Gastroesophageal sphincter (tissue), 4 donors: ENCODE data around the gene RRN3. TPM values are rescaled to one million over a fixed set of nuclear protein-coding genes. Genes with fewer than 3 reads are reported as not detected.

Source experiments
- ATAC-seq: fragments of 150-250 bp; one replicate; pipeline ENCODE4 v1.9.1; 2016; ENCODE audit warnings: mild to moderate bottlenecking, moderate library complexity
- H3K27ac ChIP-seq, 4 donors: fragments of 200-600 bp; sonication (generic) in 3 of 4; 1 replicate in 3 of 4; 2 replicates in 1 of 4; pipeline ENCODE4 v1.5.1; 2016 to 2019
- H3K27me3 ChIP-seq: fragments of 200-600 bp; sonication (generic); one replicate; pipeline ENCODE4 v1.5.1; 2019
- H3K36me3 ChIP-seq, 2 donors: fragments of 200-600 bp; sonication (generic); one replicate each; pipeline ENCODE4 v1.5.1; 2019; ENCODE audit warnings: control low read depth in 1 of 2
- H3K4me1 ChIP-seq, 3 donors: fragments of 200-600 bp; sonication (generic); 1 replicate in 2 of 3; 2 replicates in 1 of 3; pipeline ENCODE4 v1.5.1; 2016 to 2019; ENCODE audit warnings: control low read depth in 2 of 3
- H3K4me3 ChIP-seq, 2 donors: fragments of 200-600 bp; sonication (generic); one replicate each; pipeline ENCODE4 v1.5.1; 2019; ENCODE audit warnings: mild to moderate bottlenecking in 1 of 2, moderate library complexity in 1 of 2
- H3K9me3 ChIP-seq, 3 donors: fragments of 200-600 bp; sonication (generic); one replicate each; pipeline ENCODE4 v1.5.1; 2017 to 2019; ENCODE audit warnings: control low read depth in 2 of 3
- EP300 ChIP-seq: sonication (generic); formaldehyde crosslinking; IDR thresholded peaks from one replicate; pipeline ENCODE4 v1.6.1; 2017; ENCODE audit warnings: antibody characterized with exemption, mild to moderate bottlenecking
- POLR2A ChIP-seq, 2 donors: fragments of 450-650 bp; IDR thresholded peaks; one replicate each; pipeline ENCODE4 v1.6.1; 2017; ENCODE audit warnings: antibody characterized with exemption in 2 of 2, mild to moderate bottlenecking in 2 of 2, moderate library complexity in 1 of 2
- POLR2AphosphoS5 ChIP-seq: sonication (generic); formaldehyde crosslinking; IDR thresholded peaks from one replicate; pipeline ENCODE4 v1.6.1; 2017; ENCODE audit warnings: antibody characterized with exemption
- WGBS, 2 donors: methylation state at CpG; one replicate each; pipeline ENCODE4 v1.1.5; 2018; ENCODE audit warnings: low coverage in 1 of 2; 5-methylcytosine and 5-hydroxymethylcytosine counted together
- total RNA-seq, 4 donors: library from RNA; depleted of rRNA; stranded (reverse); fragments of >200 nt; gene quantifications; one replicate each; pipeline ENCODE4 v1.1.0, GENCODE V29; 2016
- TF ChIP-seq, protein P1 (sequence below), 4 experiments: fragments of 200-600 bp in 2 of 4; fragments of 450-650 bp in 2 of 4; sonication (generic) in 1 of 4; IDR thresholded peaks; one replicate each; pipeline ENCODE4 v1.5.1; 2017 to 2019; ENCODE audit warnings: antibody characterized with exemption in 4 of 4, mild to moderate bottlenecking in 2 of 4, moderate library complexity in 2 of 4

The RRN3 gene
- total RNA-seq, 4 donors from 2014 or later: 27.9 to 42.3 (median 31.1) TPM

DNA sequence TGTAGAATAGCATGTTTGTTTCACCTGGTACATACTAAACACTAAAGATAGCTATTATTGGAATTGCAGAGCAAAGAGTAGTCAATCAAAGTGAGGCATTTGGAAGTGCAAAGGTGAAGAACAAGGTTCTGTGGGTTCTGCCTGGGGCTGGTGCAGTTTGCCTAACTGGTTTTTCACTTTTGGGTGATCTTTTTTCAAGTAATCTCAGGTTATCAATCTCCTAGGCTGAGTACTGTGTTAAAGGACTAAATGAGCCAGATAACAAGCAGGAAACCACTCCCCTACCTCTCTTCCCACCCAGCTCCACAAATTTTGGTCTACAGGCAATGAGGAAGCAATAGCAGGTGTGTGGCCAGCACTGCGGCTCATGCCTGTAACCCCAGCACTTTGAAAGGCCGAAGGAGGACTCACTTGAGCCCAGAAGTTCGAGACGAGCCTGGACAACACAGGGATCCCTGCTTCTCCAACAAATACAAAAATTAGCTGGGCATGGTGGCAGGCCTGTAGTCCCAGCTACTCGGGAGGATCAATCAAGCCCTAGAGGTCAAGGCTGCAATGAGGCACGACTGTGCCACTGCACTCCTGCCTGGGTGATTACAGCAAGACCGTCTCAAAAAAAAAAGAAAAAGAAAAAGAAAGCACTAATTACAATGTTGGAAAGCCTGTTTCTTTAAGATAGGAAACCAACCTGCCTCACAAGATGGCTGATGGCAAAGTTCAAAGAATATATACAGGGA is 36.2 kb downstream of the RRN3 start:
- H3K36me3 ChIP-seq: peaks cover 6 to 46% of the 10 kb centered on the region in 2 donors
- TF ChIP-seq POLR2AphosphoS5 (no peak), POLR2A (IDR thresholded peaks at IDR 0.05) (no peak), EP300 (no peak)
- TF ChIP-seq, protein P1, sequence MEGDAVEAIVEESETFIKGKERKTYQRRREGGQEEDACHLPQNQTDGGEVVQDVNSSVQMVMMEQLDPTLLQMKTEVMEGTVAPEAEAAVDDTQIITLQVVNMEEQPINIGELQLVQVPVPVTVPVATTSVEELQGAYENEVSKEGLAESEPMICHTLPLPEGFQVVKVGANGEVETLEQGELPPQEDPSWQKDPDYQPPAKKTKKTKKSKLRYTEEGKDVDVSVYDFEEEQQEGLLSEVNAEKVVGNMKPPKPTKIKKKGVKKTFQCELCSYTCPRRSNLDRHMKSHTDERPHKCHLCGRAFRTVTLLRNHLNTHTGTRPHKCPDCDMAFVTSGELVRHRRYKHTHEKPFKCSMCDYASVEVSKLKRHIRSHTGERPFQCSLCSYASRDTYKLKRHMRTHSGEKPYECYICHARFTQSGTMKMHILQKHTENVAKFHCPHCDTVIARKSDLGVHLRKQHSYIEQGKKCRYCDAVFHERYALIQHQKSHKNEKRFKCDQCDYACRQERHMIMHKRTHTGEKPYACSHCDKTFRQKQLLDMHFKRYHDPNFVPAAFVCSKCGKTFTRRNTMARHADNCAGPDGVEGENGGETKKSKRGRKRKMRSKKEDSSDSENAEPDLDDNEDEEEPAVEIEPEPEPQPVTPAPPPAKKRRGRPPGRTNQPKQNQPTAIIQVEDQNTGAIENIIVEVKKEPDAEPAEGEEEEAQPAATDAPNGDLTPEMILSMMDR (IDR thresholded peaks at IDR 0.05): no peak
- no peak overlapping the region for H3K4me3 ChIP-seq
- H3K4me1 ChIP-seq: peaks cover 0 to 33% (median 7%) of the 10 kb centered on the region in 3 donors
- no peak overlapping the region for H3K27ac ChIP-seq
- WGBS, 2 donors: 67 to 82% methylated on average over 2 to 5 of the region's 7 CpGs
- ATAC-seq: no peak
- no peaks in the 10 kb centered on the region for H3K27me3 ChIP-seq
- no peaks in the 10 kb centered on the region for H3K9me3 ChIP-seq

DNA sequence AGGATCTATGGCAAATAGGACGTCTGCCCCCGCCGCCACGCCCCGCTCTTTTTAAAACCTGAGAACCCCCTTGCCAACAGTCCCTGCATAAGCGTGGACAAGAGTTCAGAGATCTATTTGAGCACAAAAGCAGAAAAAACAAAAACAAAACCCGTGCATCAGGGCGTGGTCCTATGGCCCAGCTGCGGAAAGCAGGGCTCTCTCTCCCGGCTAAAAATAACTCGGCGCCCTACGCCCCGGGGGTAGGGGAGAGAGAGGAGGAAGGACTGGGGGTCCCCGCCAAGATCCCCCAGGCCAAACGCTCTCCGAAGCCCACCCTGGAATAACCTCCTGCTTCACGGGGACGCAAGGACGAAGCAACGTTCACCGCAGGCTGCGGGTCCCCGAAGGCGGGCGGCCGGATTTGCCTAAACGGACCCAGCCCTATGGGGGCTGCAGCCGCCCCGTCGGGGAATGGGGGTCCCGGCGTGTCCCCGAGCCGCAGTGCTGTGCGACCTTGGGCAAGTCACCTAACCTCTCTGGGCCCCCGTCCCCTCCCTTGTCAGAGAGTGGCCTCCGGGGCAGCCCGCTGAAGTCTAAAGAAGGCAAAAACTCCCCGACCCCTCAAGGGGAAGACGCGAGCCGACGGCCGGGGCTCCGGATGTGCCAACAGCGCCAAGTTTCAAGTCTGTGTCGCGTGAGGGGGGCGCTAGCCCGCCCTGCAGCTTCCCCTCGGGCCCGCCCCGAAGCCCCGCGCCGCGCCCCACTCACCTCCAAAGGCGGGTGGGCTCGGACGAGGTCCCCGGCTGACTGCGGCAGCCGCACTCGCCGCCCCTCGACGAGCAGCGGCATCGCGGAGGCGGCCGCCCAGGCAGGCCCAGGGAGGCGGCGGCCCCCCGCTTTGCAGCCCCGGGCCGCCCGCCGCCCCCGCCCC is 38.7 kb downstream of the RRN3 start:
- WGBS, 2 donors: 5 to 10% methylated on average over 8 to 12 of the region's 81 CpGs
- Histone ChIP-seq H3K27ac (peak overlapping the region; percentile 32 to 92 (median 86)), H3K27me3 (no peaks in the 10 kb centered on the region)

DNA sequence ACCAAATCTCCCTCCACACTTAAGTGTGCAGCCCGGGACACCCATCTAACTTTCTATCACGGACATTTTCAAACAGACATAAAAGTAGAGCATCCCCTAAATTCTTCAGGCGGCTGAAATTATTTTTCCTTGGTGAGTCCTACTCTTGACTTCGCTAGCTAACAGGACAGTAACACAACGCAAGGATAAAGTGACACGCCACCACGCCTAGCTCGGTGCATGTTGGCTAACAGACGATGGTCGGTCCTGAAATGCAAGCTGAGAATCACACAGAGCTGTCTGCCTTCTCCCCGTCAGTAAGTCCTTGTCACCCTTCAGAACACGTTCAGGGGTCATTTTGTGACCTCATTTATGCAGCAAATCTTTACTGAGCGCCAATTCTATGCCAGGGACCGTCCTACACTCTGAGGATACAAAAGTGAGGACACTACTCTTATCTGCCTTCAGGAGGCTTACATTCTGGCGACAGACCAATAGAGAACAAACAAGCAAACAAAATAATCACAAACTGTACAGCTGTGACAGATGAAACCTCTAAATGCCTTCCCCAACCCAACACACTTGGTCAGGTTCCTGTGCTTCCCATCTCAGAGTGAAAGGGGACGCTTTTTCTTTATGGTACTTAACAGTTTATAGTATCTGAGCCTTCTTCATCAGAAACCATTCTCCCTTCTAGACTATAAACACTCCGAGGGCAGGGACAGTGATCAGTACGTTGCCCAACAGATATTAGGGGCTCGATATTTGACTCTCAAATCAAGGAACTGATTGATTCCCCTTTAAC is 39.5 kb downstream of the RRN3 start:
- no peaks in the 10 kb centered on the region for H3K27me3 ChIP-seq
- 70 to 74% methylated on average over 6 to 18 of the region's 19 CpGs for WGBS, 2 donors
- H3K27ac ChIP-seq: peak overlapping the region in 3 of 4 donors; percentile 86 to 92 (median 87)
- peak overlapping the region; percentile 83 to 90 for H3K4me3 ChIP-seq
- no peak for TF ChIP-seq POLR2AphosphoS5
- TF ChIP-seq EP300: no peak
- TF ChIP-seq, protein P1 (IDR thresholded peaks at IDR 0.05): no peak
- no peak for TF ChIP-seq POLR2A (IDR thresholded peaks at IDR 0.05)
- H3K4me1 ChIP-seq: peaks cover 0 to 37% (median 7%) of the 10 kb centered on the region in 3 donors
- peaks cover 0 to 13% of the 10 kb centered on the region in 2 donors for H3K36me3 ChIP-seq
- no peak for ATAC-seq
- no peaks in the 10 kb centered on the region for H3K9me3 ChIP-seq

More for the DNA sequence above, 38.7 kb downstream of the RRN3 start:
- Histone ChIP-seq H3K36me3 (peaks cover 0 to 22% of the 10 kb centered on the region in 2 donors), H3K9me3 (no peaks in the 10 kb centered on the region), H3K4me1 (peaks cover 0 to 35% (median 7%) of the 10 kb centered on the region in 3 donors), H3K4me3 (peak overlapping the region; percentile 83 to 90)
- peak; percentile 62 for ATAC-seq
- no peak for TF ChIP-seq POLR2AphosphoS5
- TF ChIP-seq, protein P1 (IDR thresholded peaks at IDR 0.05): no peak
- TF ChIP-seq POLR2A (IDR thresholded peaks at IDR 0.05): peak; percentile 50

DNA sequence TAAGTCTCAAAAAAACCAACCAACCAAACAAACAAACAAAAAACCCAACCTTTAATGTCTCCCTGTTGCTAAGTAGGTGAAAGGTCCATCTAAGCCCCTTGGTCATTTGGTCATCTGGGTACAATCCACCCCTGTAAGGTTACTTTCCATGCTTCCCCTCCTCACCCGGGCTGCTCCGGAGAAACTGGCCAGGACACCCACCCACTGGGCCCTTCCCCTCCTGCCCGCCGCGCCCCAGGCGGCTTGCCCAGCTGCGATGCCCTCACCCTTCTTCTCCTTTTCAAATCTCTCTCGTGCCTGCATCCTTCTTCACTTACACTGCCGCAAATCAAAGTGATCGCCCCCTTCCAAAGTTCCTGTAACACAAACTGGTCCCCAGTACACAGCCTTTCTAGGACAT is 40.2 kb downstream of the RRN3 start:
- 82 to 97% methylated on average over 10 of the region's 10 CpGs for WGBS, 2 donors
- no peak for ATAC-seq
- peak overlapping the region in 1 of 2 donors; percentile 90 for H3K4me3 ChIP-seq
- TF ChIP-seq POLR2A (IDR thresholded peaks at IDR 0.05) (no peak), EP300 (no peak), POLR2AphosphoS5 (no peak)
- TF ChIP-seq, protein P1 (IDR thresholded peaks at IDR 0.05): no peak
- peak overlapping the region in 2 of 4 donors; percentile 87 to 92 for H3K27ac ChIP-seq
- H3K9me3 ChIP-seq: no peaks in the 10 kb centered on the region
- H3K4me1 ChIP-seq: peaks cover 0 to 40% (median 7%) of the 10 kb centered on the region in 3 donors
- H3K36me3 ChIP-seq: peaks cover 0 to 7% of the 10 kb centered on the region in 2 donors
- H3K27me3 ChIP-seq: no peaks in the 10 kb centered on the region
